ENCODE results near the gene GNA14. TPM values are rescaled to one million over a fixed set of nuclear protein-coding genes. Genes with fewer than 3 reads are reported as not detected.

Gene GNA14
- total RNA-seq, 1 experiment from 2014 or later: 0.37 TPM

DNA sequence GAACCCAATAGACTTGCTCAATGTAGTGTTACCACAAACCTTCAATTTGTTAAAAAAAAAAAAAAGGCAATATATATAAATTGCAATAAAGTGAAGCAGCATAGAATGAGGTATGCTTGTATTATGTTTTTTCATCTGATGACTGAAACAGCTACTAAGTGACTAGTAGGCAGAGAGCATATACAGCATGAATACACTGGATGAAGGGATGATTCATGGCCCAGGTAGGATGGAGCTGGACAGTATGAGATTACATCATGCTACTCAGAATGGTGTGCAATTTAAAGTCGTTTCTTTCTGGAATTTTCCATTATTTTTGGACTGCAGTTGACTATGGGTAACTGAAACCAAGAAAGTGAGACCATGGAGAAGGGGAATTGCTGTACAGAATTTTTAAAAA, 161.2 kb downstream of the GNA14 start:
- Histone ChIP-seq H2BK20ac (ENCODE audit: low read depth, low read length, poor library complexity, severe bottlenecking) (no peak overlapping the region), H3K23me2 (ENCODE audit: insufficient read length, low read depth, low read length, poor library complexity, severe bottlenecking) (no peaks in the 10 kb centered on the region), H3T11ph (ENCODE audit: low read length) (no peak overlapping the region), H3K4me2 (ENCODE audit: insufficient read depth, insufficient read length, low read length) (no peak overlapping the region), H3K79me2 (ENCODE audit: insufficient read depth, low read length) (no peaks in the 10 kb centered on the region; the same call in 1 of the 2 replicates), H4K8ac (replicated peaks; ENCODE audit: insufficient read length, low read depth, low read length) (no peak overlapping the region), H3K9ac (ENCODE audit: extremely low read depth, insufficient read length, low read length) (no peak overlapping the region), H2AFZ (ENCODE audit: low read length) (no peak overlapping the region), H3K27ac (ENCODE audit: insufficient read length, low read depth, low read length) (no peak overlapping the region), H2BK120ac (ENCODE audit: low read depth, low read length, poor library complexity, severe bottlenecking) (no peak overlapping the region), H3K14ac (ENCODE audit: insufficient read depth, low read length) (no peak overlapping the region), H2BK5ac (ENCODE audit: insufficient read length, low read length) (no peak overlapping the region), H4K91ac (ENCODE audit: insufficient read length, low read depth, low read length) (no peak overlapping the region), H3K79me1 (ENCODE audit: insufficient read depth, low read depth, low read length, poor library complexity, severe bottlenecking) (no peaks in the 10 kb centered on the region), H3K9me3 (ENCODE audit: control insufficient read depth, low read depth, low read length) (no peaks in the 10 kb centered on the region), H3K56ac (ENCODE audit: insufficient read length, low read depth, low read length) (no peak overlapping the region), H3K23ac (ENCODE audit: insufficient read length, low read depth, low read length) (no peak overlapping the region), H4K5ac (ENCODE audit: insufficient read length, low read depth, low read length) (no peak overlapping the region), H2AK5ac (ENCODE audit: insufficient read length, low read length) (no peak overlapping the region), H3K4me1 (ENCODE audit: insufficient read depth, low read length) (no peaks in the 10 kb centered on the region), H3K4ac (ENCODE audit: low read depth, low read length) (no peak overlapping the region), H3K27me3 (ENCODE audit: insufficient read depth, low read length) (no peaks in the 10 kb centered on the region), H3K18ac (ENCODE audit: insufficient read length, low read depth, low read length) (no peak overlapping the region), H2BK15ac (ENCODE audit: low read depth, low read length) (no peak overlapping the region), H4K20me1 (ENCODE audit: control insufficient read depth, insufficient read depth, insufficient read length) (no peaks in the 10 kb centered on the region), H2BK12ac (ENCODE audit: insufficient read length, low read depth, low read length) (no peak overlapping the region)
- TF ChIP-seq, protein P1, sequence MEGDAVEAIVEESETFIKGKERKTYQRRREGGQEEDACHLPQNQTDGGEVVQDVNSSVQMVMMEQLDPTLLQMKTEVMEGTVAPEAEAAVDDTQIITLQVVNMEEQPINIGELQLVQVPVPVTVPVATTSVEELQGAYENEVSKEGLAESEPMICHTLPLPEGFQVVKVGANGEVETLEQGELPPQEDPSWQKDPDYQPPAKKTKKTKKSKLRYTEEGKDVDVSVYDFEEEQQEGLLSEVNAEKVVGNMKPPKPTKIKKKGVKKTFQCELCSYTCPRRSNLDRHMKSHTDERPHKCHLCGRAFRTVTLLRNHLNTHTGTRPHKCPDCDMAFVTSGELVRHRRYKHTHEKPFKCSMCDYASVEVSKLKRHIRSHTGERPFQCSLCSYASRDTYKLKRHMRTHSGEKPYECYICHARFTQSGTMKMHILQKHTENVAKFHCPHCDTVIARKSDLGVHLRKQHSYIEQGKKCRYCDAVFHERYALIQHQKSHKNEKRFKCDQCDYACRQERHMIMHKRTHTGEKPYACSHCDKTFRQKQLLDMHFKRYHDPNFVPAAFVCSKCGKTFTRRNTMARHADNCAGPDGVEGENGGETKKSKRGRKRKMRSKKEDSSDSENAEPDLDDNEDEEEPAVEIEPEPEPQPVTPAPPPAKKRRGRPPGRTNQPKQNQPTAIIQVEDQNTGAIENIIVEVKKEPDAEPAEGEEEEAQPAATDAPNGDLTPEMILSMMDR (conservative IDR thresholded peaks at IDR 0.05): no peak
- Mint-ChIP-seq H3K27me3 (ENCODE audit: low read depth) (no peaks in the 10 kb centered on the region; the same call in 1 of the 2 replicates), H3K27ac (no peak overlapping the region), H3K36me3 (ENCODE audit: insufficient read depth in 1 of 3, low read depth in 3 of 3) (peaks cover 6 to 15% (median 11%) of the 10 kb centered on the region in 3 experiments; a peak in 6 of 7 replicates), H3K4me1 (peaks cover 4 to 5% of the 10 kb centered on the region in 2 experiments; a peak in 2 of 4 replicates), H3K9me3 (peaks cover 18 to 21% of the 10 kb centered on the region in 2 experiments; a peak in 4 of 5 replicates), H3K4me3 (no peak overlapping the region)
- WGBS (ENCODE audit: extremely low coverage, insufficient read length, low lambda C conversion rate): no CpG with 5 or more reads among the region's 1 CpG
- DNase-seq: no peak
